Smooth muscle cell (in vitro differentiated cells): ENCODE results near the gene FAM111B. TPM values are rescaled to one million over a fixed set of nuclear protein-coding genes. Genes with fewer than 3 reads are reported as not detected.
"Not testable (repeated sequence)": the region's sequence is repeated elsewhere in the genome, so short reads cannot be mapped to it uniquely, and the experiment has no call there.

Experiments
- DNase-seq: peaks from one replicate; lab custom pipeline; 2025; ENCODE audit not compliant: unreplicated experiment; lab: John Stamatoyannopoulos, UW
- H2AFZ ChIP-seq: fragments of 200-600 bp; sonication (generic); 2 replicates; pipeline ENCODE4 v1.6.0; 2016; ENCODE audit warnings: antibody characterized with exemption, low read depth, mild to moderate bottlenecking
- H3F3A ChIP-seq: fragments of 200-600 bp; sonication (generic); 2 replicates; pipeline ENCODE4 v1.6.0; 2017; ENCODE audit warnings: antibody characterized with exemption, low read depth
- H3K27ac ChIP-seq: fragments of 200-600 bp; sonication (generic); 2 replicates; pipeline ENCODE4 v1.5.1; 2016; ENCODE audit warnings: low read depth, mild to moderate bottlenecking
- H3K27me3 ChIP-seq: fragments of 200-600 bp; sonication (generic); 2 replicates; pipeline ENCODE4 v1.6.1; 2016; ENCODE audit warnings: low read depth, mild to moderate bottlenecking
- H3K36me3 ChIP-seq: fragments of 200-600 bp; sonication (generic); 2 replicates; pipeline ENCODE4 v1.5.1; 2016; ENCODE audit warnings: low read depth
- H3K4me1 ChIP-seq: fragments of 200-600 bp; sonication (generic); 2 replicates; pipeline ENCODE4 v1.5.1; 2016; ENCODE audit warnings: low read depth
- H3K4me2 ChIP-seq: fragments of 200-600 bp; sonication (generic); 2 replicates; pipeline ENCODE4 v1.6.0; 2016; ENCODE audit warnings: mild to moderate bottlenecking
- H3K4me3 ChIP-seq: fragments of 200-600 bp; sonication (generic); 2 replicates; pipeline ENCODE4 v1.5.1; 2016; ENCODE audit warnings: mild to moderate bottlenecking
- H3K79me2 ChIP-seq: fragments of 200-600 bp; sonication (generic); 2 replicates; pipeline ENCODE4 v1.6.0; 2016; ENCODE audit warnings: low read depth, mild to moderate bottlenecking
- H3K9ac ChIP-seq: fragments of 200-600 bp; sonication (generic); 2 replicates; pipeline ENCODE4 v1.6.0; 2016; ENCODE audit warnings: low read depth
- H3K9me3 ChIP-seq: fragments of 200-600 bp; sonication (generic); replicated peaks from 2 replicates; pipeline ENCODE4 v1.5.1; 2016; ENCODE audit warnings: low read depth
- H4K20me1 ChIP-seq: fragments of 200-600 bp; sonication (generic); 2 replicates; pipeline ENCODE4 v1.6.0; 2016; ENCODE audit warnings: low read depth
- WGBS: methylation state at CpG from one replicate; pipeline ENCODE4 v1.1.7; 2016; ENCODE audit warnings: low lambda C conversion rate; 5-methylcytosine and 5-hydroxymethylcytosine counted together
- polyA plus RNA-seq: library from polyadenylated mRNA; unstranded; fragments of >200 nt; fragmentation: Nextera tagmentation; extraction: Ambion mirVana; gene quantifications from 2 replicates; pipeline ENCODE4 v1.2.1, GENCODE V29; 2016
- total RNA-seq: library from RNA; depleted of rRNA; stranded (reverse); fragments of >200 nt; gene quantifications from 2 replicates; pipeline ENCODE4 v1.2.3, GENCODE V29; 2014
- TF ChIP-seq, protein P1 (sequence below): fragments of 200-600 bp; sonication (generic); IDR thresholded peaks from 2 replicates; pipeline ENCODE4 v1.5.1; 2017; ENCODE audit warnings: borderline replicate concordance, mild to moderate bottlenecking, antibody characterized with exemption; ENCODE audit not compliant: insufficient read depth, poor library complexity, severe bottlenecking

Gene FAM111B
- total and polyA plus RNA-seq, 2 experiments from 2014 or later = 2.4 to 6.5 TPM

DNA sequence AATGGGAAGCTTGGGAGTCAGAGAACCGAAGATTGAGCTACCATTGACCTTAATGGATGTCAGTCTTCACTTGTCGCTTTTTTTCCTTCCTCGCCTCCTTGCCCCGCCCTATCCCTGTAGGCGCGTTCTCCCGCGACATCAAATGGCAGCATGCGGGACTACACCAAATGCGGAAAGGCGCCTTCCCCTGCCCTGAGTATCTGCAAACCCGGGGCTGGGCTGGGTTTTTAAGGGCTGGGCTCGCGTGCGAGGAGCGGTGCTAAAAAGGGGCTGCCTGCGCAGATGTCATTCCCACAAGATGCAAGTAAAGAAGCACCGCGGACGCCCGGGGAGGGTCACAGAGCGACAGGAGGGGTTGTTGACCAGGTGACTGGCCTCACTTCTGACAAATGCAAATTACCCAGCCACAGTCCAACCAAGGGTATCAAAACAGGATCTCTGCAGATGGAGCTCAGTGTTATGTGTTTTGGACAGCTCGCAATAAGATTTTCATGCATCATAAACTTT, 4.7 kb upstream of the FAM111B start:
- Histone ChIP-seq H3K4me2 (peak overlapping the region; percentile 85), H3K36me3 (no peaks in the 10 kb centered on the region), H3F3A (no peaks in the 10 kb centered on the region), H3K4me3 (peak overlapping the region; percentile 50), H3K9me3 (no peaks in the 10 kb centered on the region), H3K27me3 (peaks cover 31% of the 10 kb centered on the region), H3K4me1 (peaks cover 12% of the 10 kb centered on the region), H3K27ac (no peak overlapping the region), H4K20me1 (no peaks in the 10 kb centered on the region), H2AFZ (peak overlapping the region; percentile 72), H3K79me2 (no peaks in the 10 kb centered on the region), H3K9ac (no peak overlapping the region)
- 10% methylated on average over 23 of the region's 23 CpGs for WGBS
- TF ChIP-seq, protein P1, sequence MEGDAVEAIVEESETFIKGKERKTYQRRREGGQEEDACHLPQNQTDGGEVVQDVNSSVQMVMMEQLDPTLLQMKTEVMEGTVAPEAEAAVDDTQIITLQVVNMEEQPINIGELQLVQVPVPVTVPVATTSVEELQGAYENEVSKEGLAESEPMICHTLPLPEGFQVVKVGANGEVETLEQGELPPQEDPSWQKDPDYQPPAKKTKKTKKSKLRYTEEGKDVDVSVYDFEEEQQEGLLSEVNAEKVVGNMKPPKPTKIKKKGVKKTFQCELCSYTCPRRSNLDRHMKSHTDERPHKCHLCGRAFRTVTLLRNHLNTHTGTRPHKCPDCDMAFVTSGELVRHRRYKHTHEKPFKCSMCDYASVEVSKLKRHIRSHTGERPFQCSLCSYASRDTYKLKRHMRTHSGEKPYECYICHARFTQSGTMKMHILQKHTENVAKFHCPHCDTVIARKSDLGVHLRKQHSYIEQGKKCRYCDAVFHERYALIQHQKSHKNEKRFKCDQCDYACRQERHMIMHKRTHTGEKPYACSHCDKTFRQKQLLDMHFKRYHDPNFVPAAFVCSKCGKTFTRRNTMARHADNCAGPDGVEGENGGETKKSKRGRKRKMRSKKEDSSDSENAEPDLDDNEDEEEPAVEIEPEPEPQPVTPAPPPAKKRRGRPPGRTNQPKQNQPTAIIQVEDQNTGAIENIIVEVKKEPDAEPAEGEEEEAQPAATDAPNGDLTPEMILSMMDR = peak; percentile 8
- DNase-seq = no peak

DNA sequence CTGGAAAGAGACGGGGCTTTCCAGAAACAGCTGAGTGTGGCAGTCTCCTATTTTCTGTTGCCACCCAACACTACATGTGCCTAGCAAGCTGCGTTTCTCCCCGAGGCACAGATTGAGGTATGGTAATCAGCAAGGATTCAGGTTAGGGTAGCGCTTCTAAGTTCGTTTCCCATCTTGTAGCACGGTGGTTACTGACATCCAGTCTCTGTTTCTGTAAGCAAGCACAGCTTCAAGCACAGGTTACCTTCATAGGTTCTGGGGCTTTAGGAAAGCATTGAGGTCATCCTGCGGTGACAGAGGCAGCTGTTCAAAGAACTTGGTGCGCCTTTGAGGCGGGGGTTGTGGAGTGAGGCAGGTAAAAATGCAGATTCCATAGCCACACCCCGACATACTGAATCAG, 684 bp downstream of the FAM111B start:
- not testable (repeated sequence) for DNase-seq, H3K27ac ChIP-seq, H3K27me3 ChIP-seq, H3F3A ChIP-seq, H3K36me3 ChIP-seq, H3K9ac ChIP-seq, H3K79me2 ChIP-seq, H3K9me3 ChIP-seq, H3K4me1 ChIP-seq, H4K20me1 ChIP-seq
- H3K4me3 ChIP-seq = peak overlapping the region; percentile 61
- peak overlapping the region; percentile 85 for H2AFZ ChIP-seq
- H3K4me2 ChIP-seq = peak overlapping the region; percentile 85
- WGBS = 15% methylated on average over 10 of the region's 10 CpGs

DNA sequence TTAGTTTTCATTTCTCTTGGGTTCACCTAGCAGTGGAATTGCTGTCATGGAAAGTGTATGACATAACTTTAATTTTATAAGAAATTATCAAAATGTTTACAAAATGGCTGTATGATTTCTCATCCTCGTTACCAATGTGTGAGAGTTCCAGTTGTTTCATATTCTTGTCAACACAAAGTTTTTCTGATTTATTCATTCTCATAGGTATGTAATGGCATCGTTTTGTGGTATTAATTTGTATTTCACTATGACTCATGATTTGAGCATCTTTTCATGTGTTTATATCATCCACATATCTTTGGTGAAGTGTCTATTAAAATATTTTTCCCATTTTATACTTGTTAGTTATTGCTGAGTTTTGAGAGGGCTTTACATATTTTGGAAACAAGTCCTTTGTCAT, 5.5 kb downstream of the FAM111B start:
- Histone ChIP-seq H3K27me3 (no peaks in the 10 kb centered on the region), H3K9me3 (no peaks in the 10 kb centered on the region), H3F3A (no peaks in the 10 kb centered on the region), H4K20me1 (no peaks in the 10 kb centered on the region), H3K79me2 (no peaks in the 10 kb centered on the region), H3K4me1 (peaks cover 3% of the 10 kb centered on the region), H3K27ac (no peak overlapping the region), H3K36me3 (no peaks in the 10 kb centered on the region), H3K4me2 (no peak overlapping the region), H3K4me3 (no peak overlapping the region), H3K9ac (no peak overlapping the region), H2AFZ (no peak overlapping the region)
- DNase-seq = no peak
- TF ChIP-seq, protein P1 = no peak
- WGBS = 89% methylated on average over 2 of the region's 2 CpGs

DNA sequence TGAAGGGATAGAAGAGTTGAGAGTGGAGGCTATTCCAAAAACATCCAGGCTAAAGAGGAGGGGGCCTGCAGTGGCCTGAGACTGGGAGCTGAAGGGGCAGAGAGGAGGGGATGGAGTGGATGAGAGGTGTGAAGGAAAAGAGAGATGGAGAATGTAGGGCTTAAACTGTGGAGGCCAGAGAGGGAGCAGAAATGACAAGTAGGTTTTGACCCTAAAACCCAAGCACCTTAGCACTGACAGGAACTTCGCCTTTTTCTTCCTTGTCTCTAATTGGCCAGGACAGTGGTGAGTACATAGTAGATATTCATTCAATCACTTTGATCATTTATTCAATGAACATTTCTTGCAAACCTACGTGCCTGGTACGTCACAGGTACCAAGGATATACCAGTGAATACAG, 7.3 kb downstream of the FAM111B start:
- Histone ChIP-seq H3K4me2 (no peak overlapping the region), H3K4me3 (no peak overlapping the region), H3K4me1 (no peaks in the 10 kb centered on the region), H3K27me3 (no peaks in the 10 kb centered on the region), H3K27ac (no peak overlapping the region), H3K36me3 (no peaks in the 10 kb centered on the region), H2AFZ (no peak overlapping the region), H3F3A (no peaks in the 10 kb centered on the region), H3K9me3 (peaks cover 8% of the 10 kb centered on the region), H3K9ac (no peak overlapping the region), H4K20me1 (no peaks in the 10 kb centered on the region), H3K79me2 (no peaks in the 10 kb centered on the region)
- TF ChIP-seq, protein P1 = no peak
- no peak for DNase-seq
- WGBS = 99% methylated on average over 3 of the region's 3 CpGs
